Fibroblast of mammary gland (primary cell): ENCODE results near the gene OVOL2.

ENCODE experiments used
- DNase-seq: peaks from one replicate; pipeline ENCODE4 v3.0.0-alpha.2; 2010; ENCODE audit warnings: low read depth
- H3K4me3 ChIP-seq: 2 replicates; pipeline ENCODE4 v1.5.1; 2011; ENCODE audit warnings: low read depth, mild to moderate bottlenecking, low read length, moderate library complexity; ENCODE audit not compliant: control insufficient read depth
- TF ChIP-seq, protein P1 (sequence below): conservative IDR thresholded peaks from 2 replicates; pipeline ENCODE4 v1.5.1; 2011; ENCODE audit warnings: low read depth, low read length, inconsistent platforms; ENCODE audit not compliant: control insufficient read depth, insufficient read depth

OVOL2 gene

DNA sequence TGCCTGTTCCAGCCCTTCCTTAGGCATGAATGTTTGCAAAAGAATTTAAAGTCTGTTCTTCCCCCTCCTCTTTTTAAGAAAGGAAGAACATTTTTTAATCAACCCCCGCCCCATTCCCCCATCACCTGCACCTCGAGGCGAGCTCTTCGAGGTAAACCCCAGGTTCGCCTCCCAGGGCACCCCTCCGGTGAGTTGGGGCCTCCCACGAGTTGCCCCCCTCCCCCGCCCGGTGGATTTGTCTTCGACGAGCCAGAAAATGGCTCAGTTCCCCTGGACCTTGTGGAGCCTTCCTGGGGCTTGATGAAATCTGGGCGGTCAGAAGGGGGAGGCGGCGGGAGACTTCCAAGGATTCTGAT is 256 bp upstream of the OVOL2 start:
- TF ChIP-seq, protein P1, sequence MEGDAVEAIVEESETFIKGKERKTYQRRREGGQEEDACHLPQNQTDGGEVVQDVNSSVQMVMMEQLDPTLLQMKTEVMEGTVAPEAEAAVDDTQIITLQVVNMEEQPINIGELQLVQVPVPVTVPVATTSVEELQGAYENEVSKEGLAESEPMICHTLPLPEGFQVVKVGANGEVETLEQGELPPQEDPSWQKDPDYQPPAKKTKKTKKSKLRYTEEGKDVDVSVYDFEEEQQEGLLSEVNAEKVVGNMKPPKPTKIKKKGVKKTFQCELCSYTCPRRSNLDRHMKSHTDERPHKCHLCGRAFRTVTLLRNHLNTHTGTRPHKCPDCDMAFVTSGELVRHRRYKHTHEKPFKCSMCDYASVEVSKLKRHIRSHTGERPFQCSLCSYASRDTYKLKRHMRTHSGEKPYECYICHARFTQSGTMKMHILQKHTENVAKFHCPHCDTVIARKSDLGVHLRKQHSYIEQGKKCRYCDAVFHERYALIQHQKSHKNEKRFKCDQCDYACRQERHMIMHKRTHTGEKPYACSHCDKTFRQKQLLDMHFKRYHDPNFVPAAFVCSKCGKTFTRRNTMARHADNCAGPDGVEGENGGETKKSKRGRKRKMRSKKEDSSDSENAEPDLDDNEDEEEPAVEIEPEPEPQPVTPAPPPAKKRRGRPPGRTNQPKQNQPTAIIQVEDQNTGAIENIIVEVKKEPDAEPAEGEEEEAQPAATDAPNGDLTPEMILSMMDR, result no peak
- no peak for DNase-seq
- H3K4me3 ChIP-seq, result no peak overlapping the region

DNA sequence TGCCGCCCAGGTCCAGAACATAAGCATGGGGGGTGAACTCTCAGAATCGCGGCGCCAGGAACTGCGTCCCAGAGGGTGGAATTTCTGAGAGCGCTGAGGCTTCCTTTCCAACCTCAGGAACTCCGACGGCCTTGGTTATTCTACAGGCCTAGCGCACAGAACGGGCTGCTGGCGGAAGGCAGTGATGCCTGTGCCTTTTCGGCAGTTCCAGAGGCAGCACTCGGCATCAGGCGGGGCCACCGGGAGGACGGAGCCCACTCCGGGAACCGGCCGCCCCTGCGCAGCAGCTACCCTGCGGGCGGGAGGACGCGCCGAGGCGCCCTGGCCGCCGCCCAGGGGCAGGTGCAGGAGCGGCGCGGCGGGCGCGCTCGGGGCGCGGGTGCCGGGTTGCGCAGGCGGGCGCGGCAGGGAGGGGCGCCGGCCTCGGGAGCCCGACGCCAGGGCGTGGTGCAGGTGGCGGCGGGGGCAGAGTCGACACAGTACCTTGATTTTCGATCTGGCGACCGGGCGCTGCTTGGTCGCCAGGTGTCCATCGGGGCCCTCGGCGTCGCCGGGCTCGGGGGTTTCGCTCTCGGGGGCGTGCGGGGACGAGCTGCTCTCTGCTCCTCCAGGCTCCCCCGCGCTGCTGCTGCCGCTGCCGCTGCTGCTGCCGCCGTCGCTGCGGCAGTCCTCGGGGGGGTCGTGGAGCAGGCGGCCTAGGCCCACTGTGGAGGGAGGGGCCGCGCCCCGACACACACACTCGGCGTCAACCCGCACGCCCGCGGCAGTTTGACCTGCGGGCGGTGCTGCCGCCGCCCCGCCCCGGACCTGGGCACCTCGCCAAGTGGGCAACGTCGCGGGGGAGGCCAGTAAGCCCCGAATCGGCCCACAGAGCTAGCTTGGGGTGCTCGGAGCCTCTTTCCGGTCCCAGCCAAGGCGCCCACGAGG is 1.3 kb downstream of the OVOL2 start:
- TF ChIP-seq, protein P1, result no peak
- no peak overlapping the region for H3K4me3 ChIP-seq
- DNase-seq, result no peak

DNA sequence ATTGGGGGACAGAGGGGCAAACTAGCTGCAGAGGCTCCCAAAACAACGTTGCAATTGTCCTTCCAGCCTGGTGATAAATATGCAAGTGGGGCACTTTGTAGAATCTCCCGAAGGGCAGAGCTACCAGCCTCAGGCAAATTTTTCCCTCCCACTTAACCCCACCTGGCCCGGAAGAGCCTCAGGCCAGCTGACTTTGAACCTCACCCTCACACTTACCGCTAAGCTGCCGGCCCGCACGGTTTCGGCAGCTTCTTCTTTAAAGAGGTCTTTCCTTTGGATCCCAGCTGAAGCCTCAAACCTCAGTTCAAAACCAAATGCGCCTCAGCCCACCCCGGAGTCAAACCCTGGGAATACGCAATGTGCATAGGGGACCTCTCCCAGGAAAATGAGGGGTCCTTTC is 2.5 kb downstream of the OVOL2 start:
- DNase-seq, result no peak
- no peak overlapping the region for H3K4me3 ChIP-seq

DNA sequence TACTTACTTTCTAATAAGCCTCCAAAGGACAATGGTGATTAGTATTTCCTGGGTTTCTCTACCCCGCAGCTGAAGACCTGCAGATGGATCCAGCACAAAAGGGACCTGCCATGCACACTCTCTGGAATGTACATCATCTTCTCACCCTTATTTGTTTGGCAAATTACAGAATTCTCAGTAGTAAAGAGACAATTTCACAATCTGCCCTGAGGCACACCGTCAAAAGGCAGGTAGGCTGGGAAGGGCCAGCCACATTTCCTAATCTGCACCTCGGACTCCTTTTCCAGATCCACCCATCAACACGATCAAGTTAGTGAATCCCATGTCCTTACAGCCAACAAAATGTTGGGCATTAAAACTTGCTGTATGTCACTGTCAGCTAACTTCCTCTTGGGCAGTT is 4.9 kb downstream of the OVOL2 start:
- TF ChIP-seq, protein P1, result no peak
- DNase-seq, result no peak
- no peak overlapping the region for H3K4me3 ChIP-seq

More for the DNA sequence above, 2.5 kb downstream of the OVOL2 start:
- TF ChIP-seq, protein P1, result no peak

DNA sequence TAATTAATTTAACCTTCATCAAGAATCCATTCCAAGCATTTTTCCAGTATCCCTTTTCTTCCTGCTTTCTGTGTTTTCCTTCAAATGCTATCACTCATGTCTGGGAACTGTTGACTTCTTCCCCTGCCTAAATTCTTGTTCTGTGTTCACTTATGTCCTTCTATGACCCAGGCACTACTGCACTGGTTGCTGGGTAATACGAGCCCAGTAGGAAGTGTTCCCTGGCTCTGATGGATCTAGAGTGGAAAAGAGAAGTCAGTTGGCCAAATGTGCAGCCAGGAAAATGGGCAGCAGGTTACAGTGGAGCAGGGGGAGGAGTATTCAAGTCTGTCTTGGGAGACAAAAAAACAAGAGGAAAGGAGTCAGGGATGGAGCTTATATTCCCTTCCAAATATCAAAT is 7.1 kb downstream of the OVOL2 start:
- no peak overlapping the region for H3K4me3 ChIP-seq
- TF ChIP-seq, protein P1, result no peak
- DNase-seq, result no peak

DNA sequence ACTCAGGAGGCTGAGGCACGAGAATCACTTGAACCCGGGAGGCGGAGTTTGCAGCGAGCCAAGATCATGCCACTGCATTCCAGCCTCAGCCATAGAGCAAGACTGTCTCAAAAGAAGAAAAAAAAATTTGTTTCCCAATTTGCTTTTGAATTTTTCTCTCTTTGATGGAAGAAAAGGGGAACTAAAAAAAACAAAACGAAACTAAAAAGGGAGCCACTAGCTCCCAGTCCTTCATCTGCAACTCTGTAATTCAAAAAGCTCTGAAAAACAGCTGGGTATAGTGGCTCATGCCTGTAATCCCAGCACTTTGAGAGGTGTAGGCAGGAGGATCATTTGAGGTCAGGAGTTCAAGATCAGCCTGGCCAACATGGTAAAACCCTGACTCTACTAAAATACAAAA is 9.5 kb downstream of the OVOL2 start:
- TF ChIP-seq, protein P1, result no peak
- H3K4me3 ChIP-seq, result no peak overlapping the region
- DNase-seq, result no peak
